Measurements from ENCODE around the gene SIGLEC7.

Gene SIGLEC7

DNA sequence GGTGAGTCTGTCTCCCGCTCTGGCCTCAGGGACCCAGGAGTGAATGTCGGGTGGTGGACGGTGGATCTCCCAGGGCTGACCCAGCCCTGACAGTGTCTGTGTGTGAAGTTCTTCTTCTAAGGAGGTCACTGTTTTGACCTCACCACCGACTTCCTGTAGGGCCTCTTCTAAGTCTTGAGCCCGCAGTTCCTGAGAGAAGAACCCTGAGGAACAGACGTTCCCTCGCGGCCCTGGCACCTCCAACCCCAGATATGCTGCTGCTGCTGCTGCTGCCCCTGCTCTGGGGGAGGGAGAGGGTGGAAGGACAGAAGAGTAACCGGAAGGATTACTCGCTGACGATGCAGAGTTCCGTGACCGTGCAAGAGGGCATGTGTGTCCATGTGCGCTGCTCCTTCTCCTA is at the start of gene SIGLEC7:
Gene SIGLEC7, plus strand, starts transcription at position 183 of the 400 bp plus-strand sequence. Its CDS starts 69 bp downstream, at position 252.
- Histone ChIP-seq H3K9me2 (ENCODE audit: low read depth, low read length) (no peaks in the 10 kb centered on the region), H4K20me1 (ENCODE audit: insufficient read depth, low read length) (no peaks in the 10 kb centered on the region), H3K9me3 (ENCODE audit: low read length) (no peaks in the 10 kb centered on the region), H3K36me3 (ENCODE audit: insufficient read depth, low read length) (no peaks in the 10 kb centered on the region), H3K4me3 (ENCODE audit: low read depth, low read length, poor library complexity, severe bottlenecking) (no peak within 1 kb of the TSS), H2AFZ (ENCODE audit: low read length) (no peak within 1 kb of the TSS), H3K4me1 (ENCODE audit: insufficient read depth, low read length, severe bottlenecking) (no peaks in the 10 kb centered on the region), H3K9ac (ENCODE audit: low read length) (no peak within 1 kb of the TSS), H3K27me3 (ENCODE audit: insufficient read depth, low read length) (peaks cover 4% of the 10 kb centered on the region; the same call in 1 of the 2 replicates), H3K79me2 (ENCODE audit: insufficient read depth, low read length) (no peaks in the 10 kb centered on the region), H3F3A (ENCODE audit: insufficient read depth, low read length) (no peaks in the 10 kb centered on the region), H3K27ac (ENCODE audit: low read depth, low read length, poor library complexity, severe bottlenecking) (no peak within 1 kb of the TSS), H3K4me2 (ENCODE audit: low read length) (no peak within 1 kb of the TSS)
- TF ChIP-seq EZH2 (IDR thresholded peaks at IDR 0.05; ENCODE audit: borderline replicate concordance, low read length): no peak
- TF ChIP-seq, protein P1, sequence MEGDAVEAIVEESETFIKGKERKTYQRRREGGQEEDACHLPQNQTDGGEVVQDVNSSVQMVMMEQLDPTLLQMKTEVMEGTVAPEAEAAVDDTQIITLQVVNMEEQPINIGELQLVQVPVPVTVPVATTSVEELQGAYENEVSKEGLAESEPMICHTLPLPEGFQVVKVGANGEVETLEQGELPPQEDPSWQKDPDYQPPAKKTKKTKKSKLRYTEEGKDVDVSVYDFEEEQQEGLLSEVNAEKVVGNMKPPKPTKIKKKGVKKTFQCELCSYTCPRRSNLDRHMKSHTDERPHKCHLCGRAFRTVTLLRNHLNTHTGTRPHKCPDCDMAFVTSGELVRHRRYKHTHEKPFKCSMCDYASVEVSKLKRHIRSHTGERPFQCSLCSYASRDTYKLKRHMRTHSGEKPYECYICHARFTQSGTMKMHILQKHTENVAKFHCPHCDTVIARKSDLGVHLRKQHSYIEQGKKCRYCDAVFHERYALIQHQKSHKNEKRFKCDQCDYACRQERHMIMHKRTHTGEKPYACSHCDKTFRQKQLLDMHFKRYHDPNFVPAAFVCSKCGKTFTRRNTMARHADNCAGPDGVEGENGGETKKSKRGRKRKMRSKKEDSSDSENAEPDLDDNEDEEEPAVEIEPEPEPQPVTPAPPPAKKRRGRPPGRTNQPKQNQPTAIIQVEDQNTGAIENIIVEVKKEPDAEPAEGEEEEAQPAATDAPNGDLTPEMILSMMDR (IDR thresholded peaks at IDR 0.05; ENCODE audit: low read length): no peak

DNA sequence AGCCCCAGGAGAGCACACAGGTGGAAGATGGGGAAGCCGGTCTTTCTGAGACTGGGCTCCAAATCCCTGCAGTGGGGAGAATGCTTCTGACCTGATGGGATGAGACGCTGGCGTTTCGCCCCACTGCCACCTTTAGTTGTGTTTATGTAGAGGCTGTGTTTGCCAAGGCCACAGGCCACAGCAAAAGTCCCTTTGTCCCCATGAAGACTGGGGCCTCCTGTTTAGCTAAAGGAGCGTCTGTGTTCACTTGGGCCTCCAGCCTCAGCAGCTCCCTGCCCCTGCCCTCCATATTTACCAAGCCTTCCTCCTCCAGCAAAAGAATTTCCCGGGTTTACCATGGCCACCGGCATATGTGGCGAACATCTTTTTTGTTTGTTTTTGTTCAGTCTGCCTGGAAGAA is 49.0 kb upstream of the SIGLEC7 start:
- Histone ChIP-seq H3K4me2 (ENCODE audit: low read length) (no peak overlapping the region), H3K27ac (ENCODE audit: low read depth, low read length, poor library complexity, severe bottlenecking) (no peak overlapping the region), H3F3A (ENCODE audit: insufficient read depth, low read length) (no peaks in the 10 kb centered on the region), H4K20me1 (ENCODE audit: insufficient read depth, low read length) (no peaks in the 10 kb centered on the region), H3K9me2 (ENCODE audit: low read depth, low read length) (no peaks in the 10 kb centered on the region), H3K79me2 (ENCODE audit: insufficient read depth, low read length) (no peaks in the 10 kb centered on the region), H3K9ac (ENCODE audit: low read length) (no peak overlapping the region), H3K4me1 (ENCODE audit: insufficient read depth, low read length, severe bottlenecking) (no peaks in the 10 kb centered on the region), H3K36me3 (ENCODE audit: insufficient read depth, low read length) (peaks cover 5% of the 10 kb centered on the region), H2AFZ (ENCODE audit: low read length) (no peak overlapping the region), H3K4me3 (ENCODE audit: low read depth, low read length, poor library complexity, severe bottlenecking) (no peak overlapping the region), H3K9me3 (ENCODE audit: low read length) (no peaks in the 10 kb centered on the region), H3K27me3 (ENCODE audit: insufficient read depth, low read length) (no peaks in the 10 kb centered on the region)
- TF ChIP-seq, protein P1 (IDR thresholded peaks at IDR 0.05; ENCODE audit: low read length): no peak
- TF ChIP-seq EZH2 (IDR thresholded peaks at IDR 0.05; ENCODE audit: borderline replicate concordance, low read length): no peak

DNA sequence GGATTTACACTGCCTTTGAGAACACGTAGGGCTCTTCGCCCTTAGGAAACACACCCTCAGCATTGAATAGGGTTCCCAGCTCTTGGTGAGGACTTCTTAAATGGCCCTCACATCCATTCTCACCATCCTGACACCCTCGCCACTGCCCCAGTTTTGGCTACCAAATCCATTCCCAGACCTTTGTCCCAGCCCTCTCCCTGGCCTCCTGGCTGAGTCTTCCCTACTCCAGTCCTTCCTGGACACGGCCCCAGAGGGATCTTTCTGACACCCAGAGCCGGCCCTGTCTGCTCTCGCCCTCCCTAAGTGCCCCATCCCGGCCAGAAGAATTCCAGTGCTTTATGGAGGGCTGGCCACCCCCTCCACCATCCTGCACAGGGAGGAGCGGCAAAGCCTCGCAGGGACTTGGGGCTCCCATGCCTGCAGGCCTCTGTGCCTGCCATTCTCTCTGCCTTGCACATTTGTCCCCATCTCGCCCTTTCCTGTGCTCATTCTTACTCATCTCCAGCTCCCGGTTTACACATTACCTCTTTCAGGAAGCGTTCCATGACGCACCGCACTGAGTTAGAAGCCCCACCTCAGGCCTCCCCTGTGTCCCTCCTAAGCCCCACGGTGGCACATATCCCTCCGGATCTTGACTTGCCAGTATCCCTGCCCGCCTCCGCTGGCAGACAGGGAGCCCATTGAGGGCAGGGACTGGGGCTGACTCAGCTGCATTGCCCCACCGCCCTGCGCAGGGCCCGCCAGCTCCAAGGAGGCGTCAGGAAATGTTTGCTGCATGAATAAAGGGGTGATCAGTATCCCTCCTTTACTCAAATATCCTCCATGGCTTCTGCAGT is 48.4 kb upstream of the SIGLEC7 start:
- Histone ChIP-seq H3K9me2 (ENCODE audit: low read depth, low read length) (no peaks in the 10 kb centered on the region), H3K9ac (ENCODE audit: low read length) (no peak overlapping the region), H3K27ac (ENCODE audit: low read depth, low read length, poor library complexity, severe bottlenecking) (no peak overlapping the region), H3K4me1 (ENCODE audit: insufficient read depth, low read length, severe bottlenecking) (no peaks in the 10 kb centered on the region), H3K4me2 (ENCODE audit: low read length) (no peak overlapping the region), H3F3A (ENCODE audit: insufficient read depth, low read length) (no peaks in the 10 kb centered on the region), H3K9me3 (ENCODE audit: low read length) (no peaks in the 10 kb centered on the region), H2AFZ (ENCODE audit: low read length) (no peak overlapping the region), H3K79me2 (ENCODE audit: insufficient read depth, low read length) (no peaks in the 10 kb centered on the region), H3K4me3 (ENCODE audit: low read depth, low read length, poor library complexity, severe bottlenecking) (no peak overlapping the region), H3K36me3 (ENCODE audit: insufficient read depth, low read length) (peaks cover 8% of the 10 kb centered on the region), H3K27me3 (ENCODE audit: insufficient read depth, low read length) (no peaks in the 10 kb centered on the region), H4K20me1 (ENCODE audit: insufficient read depth, low read length) (no peaks in the 10 kb centered on the region)
- TF ChIP-seq, protein P1 (IDR thresholded peaks at IDR 0.05; ENCODE audit: low read length): no peak
- TF ChIP-seq EZH2 (IDR thresholded peaks at IDR 0.05; ENCODE audit: borderline replicate concordance, low read length): no peak

Data from OCI-LY1 (cell line).